Amygdala (tissue), 56 donors: ENCODE data around the gene CCDC178.
A peak's percentile ranks its signal among the peaks of the same experiment; 100 is the strongest.

Experiments
- DNase-seq, 56 donors: peaks; one replicate each; lab custom pipeline; 2025; lab: John Stamatoyannopoulos, UW

Gene CCDC178

DNA sequence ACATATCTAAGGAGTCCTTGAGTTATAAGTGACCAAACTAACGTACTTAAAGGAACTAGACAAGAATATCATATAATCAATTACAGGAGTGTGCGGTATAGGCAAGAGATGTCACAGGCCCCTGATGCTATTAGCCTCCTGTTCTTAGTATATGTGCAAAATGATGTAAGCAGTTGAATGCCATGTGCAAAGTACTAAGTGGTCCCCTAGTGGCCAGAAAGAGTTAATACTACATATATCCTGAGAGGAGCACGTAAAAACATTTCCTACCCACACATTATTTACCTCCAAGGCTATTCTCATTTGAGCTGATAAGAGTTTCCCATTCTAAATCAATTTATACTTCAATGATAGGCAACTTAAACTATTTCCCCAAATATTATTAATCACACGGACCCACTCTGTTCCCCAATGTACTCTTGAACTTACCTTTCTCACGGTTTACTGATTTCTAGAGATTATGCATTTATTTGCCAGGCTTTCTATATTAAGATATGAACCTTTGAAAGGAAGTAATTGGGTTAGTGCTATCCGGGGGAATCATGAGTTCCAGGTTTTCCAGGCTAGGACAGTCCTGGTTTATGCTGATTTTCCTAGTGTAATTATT lies 509.7 kb downstream of the CCDC178 start:
- DNase-seq, result no peak

DNA sequence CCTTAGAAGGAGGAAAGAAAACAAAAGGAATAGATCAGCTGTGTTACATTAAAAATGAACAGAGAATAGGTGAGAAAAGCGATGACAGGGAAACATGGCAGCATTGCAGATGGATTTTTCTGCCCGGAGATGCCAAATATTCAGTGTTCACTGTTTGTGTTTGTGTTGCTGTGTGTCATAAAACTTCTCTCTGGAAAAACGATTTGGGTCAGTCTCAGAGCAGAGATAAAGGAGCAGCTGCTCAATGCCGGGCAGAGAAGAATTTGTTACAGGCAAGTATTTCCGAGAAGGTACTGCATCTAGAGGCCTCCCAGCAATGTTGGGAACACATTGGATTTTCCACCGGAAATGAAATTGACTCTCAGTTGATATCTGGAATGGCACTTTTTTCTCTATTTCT lies 511.3 kb downstream of the CCDC178 start:
- no peak for DNase-seq

- DNase-seq, result no peak
Measured at GRCh38 chr18:32922951-32923430, 517.5 kb downstream of the CCDC178 start.

DNA sequence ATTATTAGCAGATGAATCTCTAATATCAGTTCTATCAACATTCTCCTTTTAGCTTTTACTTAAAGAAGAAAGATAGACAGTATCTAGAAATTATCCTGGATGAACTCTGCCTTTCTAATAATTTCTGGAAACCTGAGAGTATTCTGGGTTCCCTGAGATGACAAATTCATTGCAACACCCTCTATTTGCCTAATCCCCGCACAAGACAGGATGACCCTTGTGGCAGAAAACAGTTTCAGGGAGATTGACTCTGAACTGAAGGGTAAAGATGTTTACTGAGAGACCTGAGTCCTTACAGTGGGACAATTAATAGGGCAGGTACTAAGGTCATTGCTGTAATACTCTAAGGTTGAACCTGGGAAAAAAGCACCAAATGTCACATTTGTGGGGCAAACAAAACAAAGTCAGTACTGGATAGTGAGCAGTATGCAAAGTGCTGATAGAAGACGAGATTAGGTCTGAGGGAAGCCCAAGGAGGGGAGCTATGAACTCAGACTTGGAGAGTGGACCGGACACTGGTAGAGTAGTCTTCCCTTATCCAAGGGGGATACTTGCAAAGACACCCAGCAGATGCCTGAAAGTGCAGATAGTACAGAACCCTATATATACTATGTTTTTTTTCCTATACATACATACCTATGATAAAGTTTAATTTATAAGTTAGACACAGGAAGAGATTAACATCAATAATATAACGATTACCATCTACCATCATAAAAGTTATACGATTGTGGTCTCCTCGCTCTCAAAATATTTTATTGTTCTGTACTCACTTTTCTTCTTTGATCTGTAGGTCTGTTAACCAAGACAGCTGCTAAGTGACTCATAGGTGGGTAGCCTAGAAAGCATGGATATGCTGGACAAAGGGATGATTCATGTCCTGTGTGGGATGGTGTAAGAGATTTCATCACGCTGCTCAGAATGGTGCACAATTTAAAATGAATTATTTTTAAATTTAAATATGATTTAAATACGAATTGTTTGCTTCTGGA lies 519.4 kb downstream of the CCDC178 start:
- DNase-seq, result peak in 1 of 56 donors; percentile 1

DNA sequence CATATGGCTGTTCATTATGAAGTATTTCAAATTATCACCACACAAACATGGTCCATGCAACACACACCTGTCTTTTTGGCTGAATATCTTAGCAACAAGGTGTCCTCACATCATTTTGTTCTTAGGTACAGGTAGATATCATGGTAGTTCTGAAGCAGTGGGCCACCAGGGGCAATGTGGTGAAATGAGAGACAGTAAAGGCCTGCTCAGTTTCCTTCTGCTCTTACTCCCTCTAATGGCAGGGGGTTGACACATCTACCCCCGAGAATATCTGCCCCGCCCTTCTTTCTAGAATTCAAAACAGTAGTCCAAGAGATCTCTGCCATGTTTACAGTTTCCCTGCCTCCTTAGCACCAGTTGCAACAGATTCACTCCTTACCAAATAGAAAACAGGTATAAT lies 520.7 kb downstream of the CCDC178 start:
- no peak for DNase-seq

DNA sequence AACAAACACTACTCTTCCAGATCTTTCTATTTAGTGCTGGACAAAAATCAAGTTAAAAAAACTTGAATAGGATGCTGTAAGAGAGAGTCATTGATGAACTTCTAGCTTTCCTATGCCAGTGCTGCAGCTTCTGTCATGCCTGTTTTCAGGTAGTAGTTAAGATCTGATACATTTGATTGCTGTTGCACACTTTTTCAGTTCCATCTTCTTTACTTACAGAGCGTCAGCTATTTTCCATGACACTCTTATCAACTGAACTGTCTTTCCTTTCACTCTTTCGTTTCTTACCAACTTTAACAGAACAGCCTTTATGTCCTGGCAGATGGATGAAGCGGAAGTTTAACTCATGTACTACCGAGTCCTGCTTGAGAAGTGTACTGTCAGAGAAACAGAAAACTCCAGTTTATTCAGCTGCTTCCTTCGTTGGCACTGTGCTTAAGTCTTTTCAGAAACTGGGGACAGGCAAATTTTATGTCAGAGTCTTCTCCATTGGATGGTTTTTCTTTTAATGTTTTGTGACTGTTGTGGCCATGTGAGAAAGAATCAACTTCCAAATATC lies 521.8 kb downstream of the CCDC178 start:
- no peak for DNase-seq

DNA sequence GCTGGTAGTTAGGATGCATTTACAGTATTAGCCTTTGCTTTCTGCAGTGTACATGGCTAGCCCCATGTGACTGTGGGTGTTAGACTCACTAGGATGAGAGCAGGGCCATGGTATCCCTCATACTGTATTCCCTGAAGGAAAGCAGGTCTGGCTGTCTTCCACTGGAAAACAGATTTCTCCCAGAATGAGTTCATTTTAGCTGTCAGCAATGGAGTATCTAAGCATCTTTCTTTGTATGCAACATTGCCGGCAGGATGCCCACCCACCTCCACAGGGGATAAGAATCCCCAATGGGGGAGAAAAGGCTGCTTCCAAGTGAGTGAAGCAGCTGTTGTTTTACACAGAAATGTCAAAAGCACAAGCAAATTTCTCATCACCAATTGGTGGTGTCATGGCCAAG lies 525.0 kb downstream of the CCDC178 start:
- no peak for DNase-seq

- no peak for DNase-seq
Measured at GRCh38 chr18:32911660-32912284, 528.7 kb downstream of the CCDC178 start.

DNA sequence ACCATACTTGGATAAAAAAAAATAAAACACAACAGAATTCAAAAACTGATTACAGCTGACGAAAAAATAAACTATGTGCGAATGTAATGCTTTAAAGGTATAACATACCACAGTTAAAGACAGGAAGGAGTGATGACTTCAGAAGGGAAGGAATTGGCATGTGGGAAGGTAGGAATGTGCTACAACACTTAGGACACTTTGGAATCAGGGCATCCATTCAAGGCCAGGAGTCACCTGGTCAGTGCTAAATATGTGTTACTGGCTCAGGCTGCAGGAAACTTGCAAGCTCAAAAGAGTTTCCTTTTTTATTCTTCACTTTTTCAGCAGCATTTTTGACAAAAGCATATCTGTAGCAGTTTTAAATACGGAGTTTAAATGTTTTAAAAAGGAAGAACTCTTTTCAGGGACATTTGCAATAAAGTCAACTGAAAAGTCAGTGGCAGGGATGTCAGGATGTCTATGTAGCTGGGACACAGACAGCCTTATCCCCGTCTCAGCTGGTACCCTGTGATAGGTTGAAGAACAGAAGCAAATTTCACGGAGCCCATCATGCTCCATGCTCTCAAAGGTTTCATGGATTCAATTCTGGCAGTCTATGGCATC lies 529.7 kb downstream of the CCDC178 start:
- no peak for DNase-seq

- DNase-seq, result no peak
Measured at GRCh38 chr18:32909798-32910561, 530.5 kb downstream of the CCDC178 start.

GRCh38 chr18:32908424-32908805 lies 532.1 kb downstream of the CCDC178 start:
- DNase-seq, result no peak

DNA sequence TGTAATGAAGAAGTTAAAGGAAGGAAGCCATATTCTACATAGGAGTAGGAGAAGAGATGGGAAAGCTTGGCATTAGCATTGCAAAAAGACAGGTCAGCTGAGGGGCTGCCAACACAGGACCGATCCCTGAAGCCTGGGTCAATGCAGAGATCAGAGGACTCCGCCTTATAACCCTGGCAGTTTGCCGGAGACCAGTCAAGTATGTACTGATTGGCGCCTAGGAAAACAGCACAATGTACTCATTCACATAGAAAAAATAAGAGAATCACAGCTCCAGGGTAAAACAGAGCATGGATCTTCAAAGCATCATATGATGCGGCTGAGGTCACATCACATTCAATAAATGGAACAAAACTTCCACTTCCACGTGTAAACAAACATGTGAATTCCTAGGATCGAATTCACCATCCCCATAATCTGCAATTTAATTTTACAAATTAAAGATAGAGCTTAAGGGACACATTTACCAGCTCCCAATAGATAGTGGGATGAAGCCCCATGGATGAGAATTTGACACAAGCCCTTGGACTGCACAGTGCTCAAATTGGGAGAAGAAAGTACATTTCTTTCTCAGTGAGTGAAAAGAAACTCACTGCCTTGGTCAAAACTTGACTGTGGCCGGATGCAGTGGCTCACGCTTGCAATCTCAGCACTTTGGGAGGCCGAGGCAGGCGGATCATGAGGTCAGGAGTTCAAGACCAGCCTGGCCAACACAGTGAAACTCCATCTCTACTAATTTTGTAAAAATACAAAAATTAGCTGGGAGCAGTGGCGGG lies 532.7 kb downstream of the CCDC178 start:
- DNase-seq, result peak in 1 of 56 donors; percentile 47

DNA sequence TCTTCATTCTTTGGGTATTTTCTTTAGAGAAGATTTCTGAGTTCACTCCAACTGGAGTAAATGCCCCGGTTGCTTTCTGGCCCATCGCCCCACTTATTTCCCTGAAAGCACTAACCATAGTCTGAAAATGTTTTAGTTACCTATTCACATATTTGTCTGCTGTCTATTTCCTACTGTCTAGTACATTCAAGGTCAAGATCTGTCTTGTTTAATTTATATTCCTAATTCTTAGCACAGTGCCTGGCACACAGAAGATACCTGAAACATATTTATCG lies 533.3 kb downstream of the CCDC178 start:
- no peak for DNase-seq

DNA sequence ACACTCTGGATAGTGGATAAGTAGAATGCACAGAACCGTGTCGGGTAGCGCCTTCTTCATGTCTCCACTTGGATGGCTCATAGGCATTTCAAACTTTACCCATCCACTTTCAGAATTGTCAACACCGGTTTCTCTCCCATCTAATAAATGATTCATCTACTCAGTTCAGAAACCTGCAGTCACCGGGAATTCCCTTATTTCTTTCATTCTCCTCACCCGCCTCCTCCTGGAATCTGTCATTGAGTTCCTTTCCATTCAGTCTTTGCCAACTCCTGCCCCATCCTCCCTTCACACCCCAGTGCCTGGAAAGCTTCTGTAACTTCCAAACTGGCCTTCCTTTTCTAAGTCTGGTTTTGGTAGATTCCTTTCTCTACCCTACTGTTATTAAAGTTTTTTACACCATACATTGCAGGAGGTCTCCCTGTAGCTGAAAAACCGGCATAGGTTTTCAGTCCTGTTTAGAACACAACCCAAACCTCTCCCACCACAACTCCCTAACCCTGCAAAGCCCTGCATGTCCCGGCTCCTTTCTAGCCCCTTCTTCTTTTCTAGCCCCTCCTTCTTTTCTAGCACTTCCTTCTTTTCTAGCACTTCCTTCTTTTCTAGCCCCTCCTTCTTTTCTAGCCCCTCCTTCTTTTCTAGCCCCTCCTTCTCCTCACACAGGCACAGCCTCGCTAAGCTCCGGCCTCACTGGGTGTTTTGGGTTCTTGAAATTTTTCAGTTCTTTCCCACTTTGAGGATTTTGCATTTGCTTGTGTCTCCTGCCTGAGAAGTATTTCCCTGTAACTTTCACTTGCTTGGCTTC lies 533.8 kb downstream of the CCDC178 start:
- DNase-seq, result no peak

- DNase-seq, result no peak
Measured at GRCh38 chr18:32905651-32906050, 534.9 kb downstream of the CCDC178 start.

GRCh38 chr18:32902568-32903330 lies 537.8 kb downstream of the CCDC178 start:
- no peak for DNase-seq

- no peak for DNase-seq
Measured at GRCh38 chr18:32899819-32900218, 540.7 kb downstream of the CCDC178 start.
